ENCODE measurements around the gene TRIM47.

TRIM47 gene

GRCh38 chr17:75825149-75825552 lies 53.2 kb downstream of the TRIM47 start:
- H3K4me3 Mint-ChIP-seq: no peak overlapping the region

GRCh38 chr17:75824666-75825065 lies 53.7 kb downstream of the TRIM47 start:
- Mint-ChIP-seq H3K4me3 (no peak overlapping the region), H3K36me3 (peaks cover 21 to 30% of the 10 kb centered on the region in 2 donors), H3K4me1 (peaks cover 14 to 29% of the 10 kb centered on the region in 2 donors), H3K9me3 (no peaks in the 10 kb centered on the region), H3K27me3 (no peaks in the 10 kb centered on the region), H3K27ac (peak overlapping the region; percentile 31)
- ATAC-seq (replicated peaks) (no peak), DNase-seq (no peak)

More at GRCh38 chr17:75825149-75825552, 53.2 kb downstream of the TRIM47 start:
- Mint-ChIP-seq H3K36me3 (peaks cover 26 to 30% of the 10 kb centered on the region in 2 donors), H3K27ac (no peak overlapping the region), H3K27me3 (no peaks in the 10 kb centered on the region), H3K9me3 (no peaks in the 10 kb centered on the region), H3K4me1 (peaks cover 14 to 29% of the 10 kb centered on the region in 2 donors)
- no peak for DNase-seq
- ATAC-seq (replicated peaks): no peak

Data from stimulated activated naive B cell treated with anti-CD40 and anti-IgM and Interleukin-4, amounts not matched to agents 10 μg/mL and 1 μg/mL and 100 μg/mL, for 72 hours (primary cell).